Stimulated activated CD4-positive, alpha-beta T cell treated with anti-CD3 and anti-CD28 coated beads, Interleukin-2, amount 100 ng/mL, for 48 hours (primary cell): ENCODE measurements around the gene PDE8A.

Experiments
- DNase-seq, 2 donors: peaks; one replicate each; pipeline ENCODE4 v3.0.0-alpha.2; 2020

The PDE8A gene

DNA sequence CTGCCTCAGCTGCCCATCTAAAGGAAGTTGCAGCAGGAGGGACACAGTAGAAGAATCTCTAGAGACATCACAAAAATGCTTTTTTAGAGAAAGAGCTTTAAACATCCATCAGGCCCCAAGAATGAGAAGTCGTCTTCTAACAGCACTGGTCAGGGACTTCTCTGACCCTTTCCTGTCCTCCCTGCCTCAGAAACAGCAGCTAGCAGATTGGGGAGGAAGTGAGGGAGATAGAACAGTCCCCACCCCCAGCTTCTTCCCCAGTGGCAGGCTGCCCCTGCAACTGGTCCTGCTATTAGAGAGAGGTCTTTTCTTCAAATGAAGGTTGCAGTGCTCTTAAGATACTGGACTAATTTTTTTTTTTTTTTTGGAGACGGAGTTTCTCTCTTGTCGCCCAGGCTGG is 55.1 kb downstream of the PDE8A start:
- DNase-seq, result no peak

DNA sequence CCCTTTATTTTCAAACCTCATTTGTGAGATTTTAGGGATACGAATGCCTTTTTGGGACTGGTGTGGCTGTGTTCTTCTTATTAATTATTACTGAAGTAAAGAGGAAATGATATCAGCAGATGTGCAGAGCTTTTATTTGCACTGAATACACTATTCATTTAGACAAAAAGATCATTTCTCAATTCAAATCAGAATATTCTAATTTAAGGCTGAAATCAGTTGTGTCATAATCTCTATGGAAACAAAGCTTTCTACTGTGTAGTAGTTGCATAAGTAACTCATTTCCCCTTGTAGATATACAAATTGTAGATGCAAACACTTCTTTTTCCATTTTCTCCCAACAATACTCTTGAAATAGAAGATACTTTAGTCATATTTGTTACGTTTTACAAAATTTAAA is 56.0 kb downstream of the PDE8A start:
- no peak for DNase-seq

DNA sequence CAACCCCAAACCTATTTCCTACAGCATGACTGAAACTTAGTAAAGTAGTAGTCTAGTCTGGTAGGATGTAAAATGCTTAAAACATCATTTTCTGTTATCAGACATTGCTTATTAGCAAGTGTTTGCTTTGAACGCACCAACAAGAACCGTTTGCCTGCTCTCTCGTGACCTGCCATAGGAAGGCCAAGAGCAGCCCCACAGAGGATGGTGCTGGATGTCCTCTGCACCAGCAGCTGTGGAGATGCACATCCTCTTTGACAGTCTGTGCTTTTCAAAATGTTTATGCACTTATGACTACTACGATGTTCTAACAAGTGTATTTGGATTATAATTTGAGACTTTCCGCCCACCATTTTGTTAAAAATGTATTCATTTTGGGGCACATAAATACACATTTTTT is 59.6 kb downstream of the PDE8A start:
- DNase-seq, result no peak

DNA sequence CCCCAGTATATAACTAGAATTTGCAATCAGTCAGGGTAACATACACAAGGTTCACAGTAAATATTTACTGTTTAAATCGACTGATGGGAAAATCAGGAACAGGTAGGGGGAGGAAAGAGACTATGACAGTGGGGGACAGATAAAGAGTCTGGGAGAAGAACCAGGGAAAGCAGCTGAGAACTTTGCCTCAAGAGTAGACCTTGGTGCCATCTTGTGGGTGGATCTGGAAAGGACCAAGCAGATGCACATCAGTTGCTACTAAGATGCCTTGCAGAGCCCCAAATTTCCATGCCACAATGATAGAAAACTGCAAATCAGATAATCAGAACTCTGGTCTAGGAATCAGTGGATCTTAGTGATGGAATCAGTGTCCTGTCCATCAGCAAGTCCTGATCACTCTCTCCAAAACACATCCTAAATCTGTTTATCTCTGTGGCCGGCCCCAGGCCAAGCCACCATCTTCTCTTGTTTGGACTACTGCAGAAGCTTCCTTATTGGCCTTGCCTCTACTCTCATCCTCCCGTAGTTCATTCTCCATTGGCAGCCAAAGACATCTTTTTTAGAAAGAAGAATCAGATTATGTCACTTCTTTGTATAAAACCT is 62.7 kb downstream of the PDE8A start:
- DNase-seq, result peak in 1 of 2 donors; percentile 33

DNA sequence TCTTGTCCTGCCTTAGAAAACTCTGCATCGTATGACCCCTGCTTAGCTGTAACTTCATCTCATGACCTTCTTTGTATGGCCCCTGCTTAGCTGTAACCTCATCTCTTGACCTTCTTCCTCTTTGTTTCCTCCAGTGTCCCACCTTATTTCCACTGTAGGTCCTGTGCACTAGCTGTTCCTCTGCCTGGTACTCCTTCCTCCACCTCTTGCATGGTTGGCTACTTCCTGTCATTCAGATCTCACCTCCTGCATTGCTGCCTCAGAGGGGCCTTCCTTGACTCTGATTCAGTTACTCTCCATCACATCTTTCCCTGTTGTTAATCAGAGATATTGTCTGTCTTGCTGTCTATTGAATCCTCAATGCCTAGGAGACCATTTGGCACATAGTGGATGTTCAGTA is 63.2 kb downstream of the PDE8A start:
- no peak for DNase-seq

DNA sequence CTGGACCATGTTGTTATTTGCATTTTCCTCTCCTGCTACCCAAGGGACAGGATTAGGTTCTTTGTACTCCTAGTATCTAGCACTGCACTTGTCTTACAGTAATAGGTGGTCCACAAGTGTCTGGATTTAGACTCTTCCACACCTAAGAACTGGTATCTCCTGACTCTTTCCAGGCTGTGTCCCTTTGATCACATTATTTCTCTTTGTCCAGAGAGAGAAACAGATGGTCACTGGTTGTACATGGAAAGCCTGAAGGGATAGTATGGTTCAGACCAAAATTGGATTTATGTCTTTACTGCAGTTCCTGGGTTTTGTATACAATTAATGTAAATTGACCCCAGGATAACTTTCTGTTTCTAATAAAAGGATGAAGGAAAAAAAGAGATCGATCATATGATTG is 64.0 kb downstream of the PDE8A start:
- no peak for DNase-seq

DNA sequence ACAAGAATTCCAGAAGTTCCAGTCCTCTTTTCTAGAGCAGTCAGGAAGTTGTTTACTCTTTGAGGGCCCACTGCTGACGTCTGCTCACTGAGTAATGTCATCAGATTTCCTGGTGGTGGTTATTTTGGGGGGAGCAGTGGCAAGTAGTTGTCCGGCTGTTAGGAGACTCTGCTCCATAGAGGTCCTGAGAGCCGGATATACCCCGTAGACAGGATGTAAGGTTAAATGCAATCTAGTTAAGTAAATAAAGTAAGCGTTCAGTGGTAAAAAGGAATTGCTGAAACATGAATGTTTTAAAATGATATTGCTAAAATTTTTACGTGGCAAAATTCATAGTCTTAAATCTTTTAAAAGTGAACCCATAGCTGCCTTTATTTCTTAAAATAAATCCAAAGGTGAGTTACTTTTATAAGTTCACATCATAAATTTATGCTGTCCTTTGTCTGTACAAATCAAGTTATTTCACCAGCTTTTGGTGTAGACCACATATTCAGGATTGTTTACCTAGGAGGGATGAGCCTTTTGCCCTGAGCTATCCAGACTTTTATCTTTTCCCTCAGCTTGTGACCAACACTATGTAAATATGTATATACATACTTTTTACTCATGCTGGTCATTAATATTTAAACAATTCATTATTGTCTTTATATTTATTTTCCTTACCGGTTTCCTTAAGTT is 65.8 kb downstream of the PDE8A start:
- DNase-seq, result no peak

DNA sequence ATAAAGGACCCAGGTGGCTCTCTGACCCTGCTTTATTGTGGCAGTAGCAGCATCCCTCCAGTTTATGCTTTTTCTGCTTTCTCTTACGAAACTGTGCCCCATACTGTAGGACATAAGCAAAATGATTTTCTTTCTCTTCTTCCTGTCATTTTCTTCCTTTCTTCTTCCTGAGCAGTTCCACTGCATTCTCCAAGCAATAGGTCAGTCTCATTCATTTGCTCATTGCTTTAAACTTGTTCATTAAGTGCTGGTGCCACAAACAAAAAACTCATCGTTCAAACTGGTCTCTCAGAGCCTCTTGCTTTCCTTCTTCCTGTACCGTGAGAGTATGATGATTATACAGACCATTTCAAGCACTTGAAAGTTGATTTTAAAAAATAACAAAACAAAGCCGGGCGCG is 66.8 kb downstream of the PDE8A start:
- no peak for DNase-seq

DNA sequence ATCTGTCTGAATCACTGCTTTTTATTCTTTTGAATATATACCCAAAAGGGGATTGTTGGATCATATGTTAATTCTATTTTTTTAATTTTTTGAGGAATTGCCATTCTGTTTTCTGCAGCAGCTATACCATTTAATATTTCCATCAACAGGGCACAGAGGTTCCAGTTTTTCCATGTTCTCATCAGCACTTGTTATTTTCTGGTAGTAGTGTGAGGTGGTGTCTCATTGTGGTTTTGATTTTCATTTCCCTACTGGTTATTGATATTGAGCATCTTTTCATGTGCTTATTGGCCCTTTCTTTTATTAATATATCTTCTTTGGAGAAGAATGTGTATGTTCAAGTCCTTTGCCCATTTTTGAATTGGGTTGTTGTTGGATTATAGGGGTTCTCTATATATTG is 68.1 kb downstream of the PDE8A start:
- no peak for DNase-seq

DNA sequence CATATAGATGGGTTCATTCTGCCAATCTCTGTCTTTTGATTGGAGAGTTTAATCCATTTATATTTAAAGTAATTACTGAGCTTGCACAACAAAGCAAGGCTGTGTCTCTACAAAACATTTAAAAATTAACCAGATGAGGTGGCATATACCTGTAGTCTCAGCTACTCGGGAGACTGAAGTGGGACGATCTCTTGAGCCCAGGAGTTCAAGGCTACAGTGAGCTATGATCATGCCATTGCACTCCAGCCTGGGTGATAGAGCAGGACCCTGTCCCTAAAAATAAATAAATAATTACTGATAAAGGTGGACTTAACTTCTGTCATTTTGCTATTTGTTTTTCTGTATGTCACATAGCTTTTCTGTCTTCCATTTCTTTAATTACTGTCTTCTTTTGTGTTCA is 78.1 kb downstream of the PDE8A start:
- no peak for DNase-seq

DNA sequence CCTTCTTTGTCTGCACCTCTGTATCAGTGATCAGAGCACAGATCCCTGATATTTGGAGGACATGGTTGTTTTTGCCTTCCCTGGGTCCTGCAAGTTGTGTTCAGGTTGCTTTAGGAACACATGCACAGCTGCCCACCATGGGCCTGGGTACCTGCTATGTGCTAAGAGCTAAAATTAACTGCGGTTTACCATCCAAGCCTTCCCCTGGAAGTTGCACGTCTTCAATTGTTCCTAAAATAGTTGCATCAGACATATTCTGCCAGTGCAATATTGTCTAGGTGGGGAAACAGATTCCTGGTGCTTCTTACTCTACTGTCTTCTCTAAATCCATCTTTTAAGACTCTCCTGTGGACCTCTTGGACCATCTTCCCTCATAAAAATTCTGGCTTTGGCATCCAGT is 80.9 kb downstream of the PDE8A start:
- DNase-seq, result no peak

DNA sequence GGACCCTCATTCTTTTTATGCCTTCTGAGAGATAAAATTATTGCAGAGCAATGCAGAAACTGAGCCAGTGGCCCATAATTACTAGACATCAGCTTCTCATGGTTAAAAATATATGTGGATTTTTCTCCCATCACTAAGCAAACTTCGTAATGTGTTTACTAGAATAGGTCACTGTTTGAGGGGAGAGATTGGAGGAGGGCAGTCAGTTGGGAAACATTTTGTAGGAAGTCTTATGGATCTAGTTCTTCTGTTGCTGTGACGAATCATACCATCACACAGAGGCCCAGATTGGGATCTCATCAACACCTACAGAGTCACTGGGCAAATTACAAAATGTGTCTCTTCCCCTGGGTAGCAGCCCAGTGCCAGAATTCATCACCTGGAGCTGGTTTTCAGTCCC is 81.4 kb downstream of the PDE8A start:
- DNase-seq, result no peak

DNA sequence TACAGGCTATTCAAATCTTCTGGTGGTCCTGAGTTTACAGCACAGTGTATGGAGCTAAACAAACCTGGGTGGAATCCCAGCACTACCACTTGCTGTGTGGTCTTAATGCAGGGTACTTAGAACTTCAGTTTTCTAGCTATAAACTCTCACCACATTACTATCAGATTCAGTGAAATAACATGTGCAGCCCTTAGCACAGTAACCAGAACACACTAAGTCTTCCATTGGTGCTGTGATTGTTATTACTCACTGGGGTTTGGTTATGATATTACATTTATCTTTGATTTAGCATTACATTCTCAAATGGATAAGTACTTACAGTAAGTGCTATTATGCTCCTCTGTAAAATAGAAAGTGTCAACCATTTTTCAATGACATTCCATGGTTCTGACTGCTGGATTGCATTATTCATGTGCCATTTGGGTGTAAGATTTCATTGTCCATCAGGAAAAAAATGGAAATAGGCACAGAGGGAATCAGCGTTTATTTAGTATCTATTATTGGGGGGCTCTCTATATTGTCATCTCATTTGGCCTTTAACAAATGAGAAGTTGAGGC is 81.9 kb downstream of the PDE8A start:
- no peak for DNase-seq

DNA sequence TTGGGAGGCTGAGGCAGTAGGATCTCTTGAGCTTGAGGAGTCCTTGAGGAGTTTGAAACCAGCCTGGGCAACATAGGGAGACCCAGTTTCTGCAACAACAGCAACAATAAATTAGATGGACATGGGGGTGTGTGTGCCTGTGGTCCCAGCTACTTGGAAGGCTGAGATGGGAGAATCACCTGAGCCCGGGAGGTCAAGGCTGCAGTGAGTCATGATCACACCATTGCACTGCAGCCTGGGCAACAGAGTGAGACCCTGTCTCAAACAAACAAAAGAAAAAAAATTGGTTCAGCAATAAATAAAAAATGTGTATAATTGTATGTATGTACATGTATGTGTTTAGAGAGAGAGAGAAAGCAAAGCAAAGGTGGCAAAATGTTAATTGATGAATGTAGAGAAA is 83.1 kb downstream of the PDE8A start:
- no peak for DNase-seq

DNA sequence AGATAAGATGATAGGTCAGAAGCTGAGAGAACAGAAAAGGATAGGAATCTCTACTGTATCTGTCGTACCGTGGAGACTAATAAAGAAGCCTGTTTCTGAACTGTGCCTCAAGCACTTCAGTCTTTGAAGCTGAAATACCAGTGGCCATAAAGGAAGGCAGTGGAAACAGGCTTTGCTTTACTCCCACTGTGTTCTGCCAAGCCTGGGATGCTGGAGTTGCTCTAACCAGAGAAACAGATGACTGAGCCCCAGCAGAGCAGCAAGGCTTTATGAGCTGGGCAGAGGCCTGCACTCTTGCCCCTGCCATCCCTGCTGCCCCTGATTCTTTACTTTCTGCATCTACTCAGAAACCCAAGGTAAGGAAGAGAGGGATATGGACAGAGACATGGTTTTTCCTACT is 89.4 kb downstream of the PDE8A start:
- DNase-seq, result no peak

DNA sequence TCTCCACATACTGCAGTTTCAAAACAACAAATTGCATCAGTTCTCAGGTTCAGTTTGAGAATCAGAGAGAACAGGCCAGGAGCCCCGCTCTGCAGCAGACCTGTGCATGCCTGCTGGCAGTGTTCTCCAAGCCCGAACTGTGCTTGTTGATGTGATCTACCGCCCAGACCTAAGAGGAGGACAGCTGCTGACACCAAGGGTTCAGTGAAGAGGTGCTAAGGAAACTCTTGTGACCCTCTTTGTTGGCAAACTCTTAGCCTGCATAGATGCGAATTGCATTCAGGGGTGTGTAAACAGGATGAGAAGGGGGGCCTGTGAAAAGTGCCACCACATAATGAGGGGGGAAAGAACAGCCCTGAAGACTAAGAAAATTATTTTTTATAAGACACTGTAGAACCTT is 89.8 kb downstream of the PDE8A start:
- DNase-seq, result no peak

DNA sequence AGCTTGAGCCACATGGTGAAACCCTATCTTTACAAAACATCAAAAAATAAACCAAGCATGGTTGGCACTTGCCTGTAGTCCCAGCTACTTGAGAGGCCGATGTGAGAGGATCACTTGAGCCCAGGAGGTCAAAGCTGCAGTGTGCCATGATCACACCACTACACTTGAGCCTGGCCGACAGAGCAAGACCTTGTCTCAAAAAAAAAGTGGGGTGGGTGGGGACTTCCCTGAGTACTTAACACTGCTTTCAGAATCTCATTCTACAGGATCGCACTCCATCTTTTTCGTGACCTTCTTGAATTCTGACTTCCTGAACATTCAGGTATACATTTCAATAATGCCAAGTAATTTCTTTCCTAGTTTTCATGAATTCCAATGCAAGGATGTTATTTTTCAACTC is 91.3 kb downstream of the PDE8A start:
- no peak for DNase-seq

DNA sequence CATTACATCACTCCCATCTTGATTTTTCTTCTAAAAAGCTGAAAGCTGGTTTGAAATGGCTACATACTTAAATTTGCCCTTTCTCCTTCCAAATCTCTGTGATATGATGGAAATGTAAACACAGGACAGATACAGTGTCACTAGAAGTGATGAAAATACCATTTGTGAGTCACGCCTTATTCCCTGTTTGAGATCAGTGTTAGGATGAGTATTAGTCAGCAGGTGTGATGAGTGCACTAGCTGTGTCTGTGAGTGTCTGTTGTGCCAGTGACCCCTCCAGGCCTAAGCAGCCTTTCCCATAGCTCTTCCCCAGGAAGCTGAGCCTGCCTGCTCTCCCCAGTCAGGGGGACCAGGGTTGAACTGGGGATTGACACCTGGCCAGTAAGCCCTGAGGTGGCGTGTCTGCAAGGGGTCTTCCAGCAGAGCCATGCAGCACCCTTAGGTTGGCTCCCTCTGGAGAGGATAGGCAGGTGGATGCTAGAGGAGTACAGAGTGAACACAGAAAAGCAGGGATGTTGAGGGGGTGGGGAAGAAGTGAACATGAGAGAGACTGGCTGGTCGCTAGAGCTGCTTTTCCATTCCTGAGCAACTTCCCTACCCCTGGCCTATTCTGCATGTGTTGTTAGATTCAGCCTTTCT is 92.0 kb downstream of the PDE8A start:
- DNase-seq, result peak; percentile 5 to 16

DNA sequence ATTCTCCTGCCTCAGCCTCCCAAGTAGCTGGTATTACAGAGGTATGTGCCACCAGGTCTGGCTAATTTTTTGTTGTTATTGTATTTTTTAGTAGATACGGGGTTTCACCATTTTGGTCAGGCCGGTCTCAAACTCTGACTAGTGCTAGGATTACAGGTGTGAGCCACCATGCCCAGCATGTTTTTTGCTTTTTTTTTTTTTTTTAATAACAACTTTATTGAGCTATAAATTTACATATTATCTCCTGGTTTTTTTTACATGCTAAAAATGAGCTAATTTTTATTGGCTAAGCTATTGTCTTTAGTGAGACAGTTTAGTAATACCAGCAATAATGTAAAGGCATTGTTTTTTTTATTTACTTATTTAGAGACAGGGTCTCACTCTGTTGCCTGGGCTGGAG is 105.2 kb downstream of the PDE8A start:
- DNase-seq, result no peak

DNA sequence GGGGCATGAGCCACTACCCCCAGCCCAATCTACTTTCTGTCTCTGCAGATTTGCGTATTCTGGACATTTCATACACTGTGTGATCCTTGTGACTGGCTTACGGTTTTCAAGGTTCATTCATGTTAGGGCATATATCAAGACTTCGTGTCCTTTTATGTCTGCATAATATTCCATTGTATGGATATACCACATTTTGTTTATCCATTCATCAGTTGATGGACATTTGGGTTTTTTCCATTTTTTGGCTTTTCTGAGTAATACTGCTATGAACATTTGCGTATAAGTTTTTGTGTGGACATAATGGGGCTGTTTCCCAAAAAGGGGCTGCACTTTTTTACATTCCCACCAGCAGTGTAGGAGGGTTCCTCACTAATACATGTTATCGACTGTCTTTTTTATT is 106.6 kb downstream of the PDE8A start:
- DNase-seq, result no peak

DNA sequence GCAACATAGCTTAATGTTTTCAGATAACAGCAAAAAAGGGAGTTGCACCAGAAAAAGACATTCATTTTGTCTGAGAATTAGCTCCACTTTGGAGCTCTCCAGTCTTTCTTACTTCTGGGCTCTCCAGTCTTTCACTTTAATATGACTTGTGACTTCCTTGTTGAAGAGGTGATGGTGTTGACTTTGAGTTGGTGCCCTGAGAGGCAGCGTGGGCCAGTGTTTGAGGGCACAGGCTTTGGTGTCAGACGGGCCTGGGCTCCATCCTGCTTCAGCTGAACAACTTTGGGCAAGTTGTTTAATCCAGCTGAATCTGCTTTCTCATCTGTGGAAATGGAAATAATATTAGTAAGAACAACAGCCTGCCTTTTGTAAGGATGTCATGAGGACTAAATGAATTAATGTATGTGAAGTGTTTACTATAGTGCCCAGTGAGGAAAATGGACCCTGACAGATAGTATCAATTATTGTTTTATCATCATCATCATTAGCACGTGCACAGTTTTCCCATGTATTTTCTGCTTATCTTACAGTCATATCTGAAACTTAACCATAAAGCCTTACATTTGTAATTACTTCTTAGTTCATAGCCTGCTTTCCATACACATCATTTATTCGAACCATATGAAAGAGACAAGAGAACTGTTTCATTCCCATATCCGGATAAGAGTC is 108.4 kb downstream of the PDE8A start:
- DNase-seq, result no peak

DNA sequence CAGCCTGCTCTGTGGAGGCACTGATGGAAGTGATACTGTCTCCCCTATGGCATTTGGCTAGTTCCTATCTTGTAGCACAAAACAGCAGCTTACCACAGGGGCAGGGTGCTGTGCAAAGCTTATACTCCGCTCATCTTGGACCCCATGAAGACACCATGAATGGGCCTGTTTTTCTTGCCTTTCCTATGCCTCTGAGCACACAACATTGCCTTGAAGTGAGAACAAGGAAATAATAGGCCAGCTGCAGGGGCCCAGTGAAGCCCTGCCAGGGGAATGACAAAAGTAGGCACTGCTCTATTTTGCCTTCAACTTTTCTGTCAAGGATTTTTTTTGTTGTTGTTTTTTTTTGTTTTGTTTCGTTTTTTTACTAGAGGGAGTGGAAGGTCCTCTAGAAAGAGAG is 110.3 kb downstream of the PDE8A start:
- no peak for DNase-seq

DNA sequence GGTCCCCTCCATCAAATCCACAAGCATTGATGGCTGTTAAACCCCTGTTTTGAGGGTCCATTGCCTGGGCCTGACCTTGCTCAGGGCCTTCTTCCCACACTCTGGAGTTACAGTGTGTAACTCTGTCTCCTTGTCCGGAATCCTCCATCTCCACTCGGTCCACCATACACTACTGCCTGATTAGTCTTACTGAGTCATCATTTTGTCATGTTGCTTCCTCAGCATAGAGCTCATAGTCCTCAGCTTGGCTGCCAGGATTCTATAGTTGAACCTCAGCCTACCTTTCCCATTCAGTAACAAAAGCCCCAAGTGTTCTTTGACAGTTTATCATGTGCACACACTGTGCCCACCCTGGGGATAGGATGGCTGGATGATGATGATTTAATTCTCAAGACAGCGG is 113.0 kb downstream of the PDE8A start:
- DNase-seq, result no peak

DNA sequence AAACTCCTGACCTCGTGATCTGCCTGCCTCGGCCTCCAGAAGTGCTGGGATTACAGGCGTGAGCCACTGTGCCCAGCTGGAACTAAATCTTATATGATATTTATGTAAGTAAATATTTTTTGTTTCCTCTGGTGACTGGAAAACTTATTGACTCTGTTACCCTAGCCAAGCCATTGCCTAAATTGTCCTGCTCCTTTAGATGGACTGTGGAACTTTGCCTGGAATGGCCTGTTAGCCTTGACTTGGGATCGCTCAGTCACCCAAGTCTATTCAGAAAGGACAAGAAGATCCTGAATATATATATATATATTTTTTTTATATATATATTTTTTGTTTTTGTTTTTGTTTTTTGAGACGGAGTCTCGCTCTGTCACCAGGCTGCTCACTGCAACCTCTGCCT is 113.9 kb downstream of the PDE8A start:
- no peak for DNase-seq
